22Rv1 (cell line): ENCODE results near the gene KRTAP1-5.

Experiments used
- CTCF ChIP-seq: fragments of 450-650 bp; IDR thresholded peaks from 2 replicates; pipeline ENCODE4 v1.5.1; 2017; ENCODE audit warnings: mild to moderate bottlenecking
- ZFX ChIP-seq: fragments of 450-650 bp; IDR thresholded peaks from 2 replicates; pipeline ENCODE4 v1.6.1; 2017; ENCODE audit warnings: antibody characterized with exemption, borderline replicate concordance

- no peak for TF ChIP-seq CTCF
- TF ChIP-seq ZFX, result no peak
These were observed 14.5 kb downstream of the KRTAP1-5 start for GRCh38 chr17:41012326-41013120.
